SJCRH30 (cell line): ENCODE data around the gene GPC6. TPM values are rescaled to one million over a fixed set of nuclear protein-coding genes. Genes with fewer than 3 reads are reported as not detected.

Experiments used
- DNase-seq, 2 experiments: peaks; one replicate each; pipeline ENCODE4 v3.0.0-alpha.2; 2015 to 2020
- H3K27ac ChIP-seq: fragments of 250-450 bp; sonication (Bioruptor Pico); 2 replicates; pipeline ENCODE4 v1.5.1; 2020; ENCODE audit warnings: mild to moderate bottlenecking, moderate library complexity
- H3K27me3 ChIP-seq: fragments of 250-450 bp; sonication (Bioruptor Pico); 2 replicates; pipeline ENCODE4 v1.5.1; 2020; ENCODE audit warnings: mild to moderate bottlenecking, moderate library complexity
- H3K36me3 ChIP-seq: fragments of 250-450 bp; sonication (Bioruptor Pico); 2 replicates; pipeline ENCODE4 v1.5.1; 2020; ENCODE audit warnings: mild to moderate bottlenecking, moderate library complexity
- H3K4me1 ChIP-seq: fragments of 250-450 bp; sonication (Bioruptor Pico); 2 replicates; pipeline ENCODE4 v1.5.1; 2020; ENCODE audit warnings: mild to moderate bottlenecking, moderate library complexity
- H3K4me3 ChIP-seq: fragments of 250-450 bp; sonication (Bioruptor Pico); 2 replicates; pipeline ENCODE4 v1.5.1; 2020; ENCODE audit warnings: mild to moderate bottlenecking, moderate library complexity
- H3K9me3 ChIP-seq: fragments of 250-450 bp; sonication (Bioruptor Pico); replicated peaks from 2 replicates; pipeline ENCODE4 v1.5.1; 2020; ENCODE audit warnings: mild to moderate bottlenecking, moderate library complexity
- total RNA-seq: library from RNA; depleted of rRNA; stranded (reverse); fragments of >200 nt; shearing (Covaris generic); gene quantifications from 2 replicates; pipeline ENCODE4 v1.2.3, GENCODE V29; 2014

GPC6 gene
- total RNA-seq, 1 experiment from 2014 or later: 21.1 TPM

DNA sequence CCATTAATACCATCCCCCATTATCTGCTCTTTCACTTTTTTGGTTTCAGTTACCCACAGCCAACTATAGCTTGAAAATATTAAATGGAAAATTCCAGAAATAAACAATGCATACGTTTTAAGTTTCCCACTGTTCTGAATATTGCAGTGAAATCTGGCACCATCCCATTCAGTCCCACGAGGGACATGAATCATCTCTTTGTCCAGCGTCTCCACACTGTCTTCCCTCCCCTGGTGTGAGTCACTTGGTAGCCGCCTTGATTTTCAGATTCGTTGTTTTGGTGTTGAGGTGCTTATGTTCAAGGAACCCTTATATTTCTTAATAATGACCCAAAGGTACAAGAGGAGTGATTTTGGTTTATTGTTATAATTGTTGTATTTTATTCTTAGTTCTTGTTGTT lies 1006.8 kb downstream of the GPC6 start:
- no peak overlapping the region for H3K4me3 ChIP-seq
- no peaks in the 10 kb centered on the region for H3K9me3 ChIP-seq
- H3K27me3 ChIP-seq: no peaks in the 10 kb centered on the region
- H3K36me3 ChIP-seq: no peaks in the 10 kb centered on the region
- peaks cover 11% of the 10 kb centered on the region for H3K4me1 ChIP-seq
- peak overlapping the region; percentile 14; the same call in 1 of the 2 replicates for H3K27ac ChIP-seq
- DNase-seq: peak; percentile 55 to 69

DNA sequence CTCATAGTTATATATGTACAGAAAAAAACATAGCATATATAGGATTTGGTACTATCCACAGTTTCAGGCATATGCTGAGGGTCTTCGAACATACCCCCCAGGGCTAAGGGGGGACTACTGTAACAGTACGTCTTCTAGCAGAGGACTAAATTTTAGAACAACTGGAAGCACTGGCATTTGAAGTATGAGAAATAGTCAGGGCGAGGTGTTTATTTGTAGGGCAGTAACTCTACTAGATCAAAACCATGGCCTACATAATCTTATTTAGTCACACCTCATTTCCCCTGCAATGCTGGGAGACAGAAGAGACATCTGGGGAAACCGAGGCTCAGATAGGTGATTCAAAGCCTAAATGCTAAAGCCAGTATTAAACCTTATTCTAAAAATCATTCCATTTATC lies 1007.2 kb downstream of the GPC6 start:
- Histone ChIP-seq H3K27ac (peak overlapping the region; percentile 14; the same call in 1 of the 2 replicates), H3K27me3 (no peaks in the 10 kb centered on the region), H3K4me3 (no peak overlapping the region), H3K4me1 (peaks cover 11% of the 10 kb centered on the region), H3K36me3 (no peaks in the 10 kb centered on the region), H3K9me3 (no peaks in the 10 kb centered on the region)
- no peak for DNase-seq

DNA sequence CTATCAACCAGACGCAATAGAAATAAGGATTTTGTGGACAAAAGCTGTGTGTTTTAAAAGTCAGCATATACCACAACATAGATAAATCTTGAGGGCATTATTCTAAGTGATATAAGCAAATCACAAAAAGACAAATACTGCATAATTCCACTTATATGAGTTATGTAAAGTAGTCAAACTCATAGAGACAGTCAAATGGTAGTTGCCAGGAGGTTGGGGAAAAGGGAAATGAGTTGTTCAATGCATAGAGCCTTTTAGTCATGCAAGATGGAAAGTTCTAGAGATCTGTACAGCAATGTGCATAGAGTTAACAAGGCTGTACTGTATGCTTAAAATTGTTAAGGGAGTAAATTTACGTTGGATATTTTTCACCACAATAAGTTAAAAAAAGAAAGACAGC lies 1008.1 kb downstream of the GPC6 start:
- Histone ChIP-seq H3K27ac (no peak overlapping the region), H3K27me3 (no peaks in the 10 kb centered on the region), H3K36me3 (no peaks in the 10 kb centered on the region), H3K9me3 (no peaks in the 10 kb centered on the region), H3K4me3 (no peak overlapping the region), H3K4me1 (peaks cover 17% of the 10 kb centered on the region)
- DNase-seq: no peak

DNA sequence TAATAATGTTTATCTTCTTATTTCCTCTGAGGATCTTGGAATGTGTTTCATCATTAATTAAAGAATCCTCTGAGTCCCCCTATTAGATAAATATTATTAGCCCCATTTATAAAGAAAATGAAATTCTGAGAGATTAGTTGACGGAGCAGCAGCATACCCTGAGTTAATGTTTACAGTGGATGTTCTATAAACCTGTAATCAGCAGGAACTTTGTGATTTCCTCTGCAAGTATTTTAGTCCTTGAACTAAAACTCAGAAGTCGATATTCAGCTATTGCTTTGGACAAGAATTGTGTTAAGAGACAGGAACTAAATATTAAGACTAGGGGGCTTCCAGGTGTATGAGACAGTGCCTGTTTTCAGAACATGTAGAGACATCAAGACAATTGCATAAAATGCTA lies 1009.5 kb downstream of the GPC6 start:
- no peak overlapping the region for H3K27ac ChIP-seq
- H3K4me1 ChIP-seq: peaks cover 17% of the 10 kb centered on the region

DNA sequence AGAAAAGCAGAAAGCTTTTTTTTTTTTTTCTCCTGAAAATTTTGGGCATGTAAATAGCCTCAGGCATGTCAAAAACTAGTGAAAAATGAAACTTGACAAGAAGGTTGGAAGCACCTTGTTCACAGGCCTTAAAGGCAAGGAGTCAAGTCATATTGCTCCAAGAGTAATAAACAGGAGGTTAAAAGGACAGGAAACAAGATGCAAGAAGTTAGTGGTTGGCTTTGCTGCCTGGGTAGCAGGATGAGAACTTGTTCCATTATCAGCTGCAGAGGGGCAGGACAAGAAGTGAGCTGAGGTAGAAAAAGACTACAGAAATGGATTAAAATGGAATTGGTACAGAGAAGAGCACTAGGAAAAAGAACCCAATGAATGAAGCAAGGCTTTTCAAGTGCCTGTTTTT lies 1010.3 kb downstream of the GPC6 start:
- H3K4me1 ChIP-seq: peaks cover 17% of the 10 kb centered on the region
- H3K9me3 ChIP-seq: no peaks in the 10 kb centered on the region
- no peak for DNase-seq
- H3K36me3 ChIP-seq: no peaks in the 10 kb centered on the region
- no peak overlapping the region for H3K4me3 ChIP-seq
- H3K27ac ChIP-seq: no peak overlapping the region
- H3K27me3 ChIP-seq: no peaks in the 10 kb centered on the region

More for the DNA sequence above, 1009.5 kb downstream of the GPC6 start:
- no peak overlapping the region for H3K4me3 ChIP-seq
- no peaks in the 10 kb centered on the region for H3K27me3 ChIP-seq
- H3K36me3 ChIP-seq: no peaks in the 10 kb centered on the region
- no peaks in the 10 kb centered on the region for H3K9me3 ChIP-seq
- no peak for DNase-seq

DNA sequence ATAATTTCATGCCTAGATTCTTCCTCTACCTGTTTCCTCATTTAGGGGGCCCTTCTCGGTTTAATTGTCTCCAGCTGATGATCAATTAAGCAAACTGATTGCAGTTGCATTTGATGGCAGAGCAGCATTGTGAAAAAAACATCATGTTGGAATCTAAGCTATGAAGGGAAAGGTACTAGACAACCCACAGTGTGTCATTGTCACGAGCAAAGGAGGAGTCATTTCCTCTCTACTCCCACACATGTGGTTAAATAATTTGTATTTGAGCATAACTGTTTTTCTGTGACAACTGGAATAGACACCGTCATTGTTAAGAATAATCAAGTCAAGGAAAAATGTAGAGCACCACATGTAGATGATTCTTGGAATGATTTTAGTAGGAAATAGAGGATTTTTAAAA lies 1012.5 kb downstream of the GPC6 start:
- no peaks in the 10 kb centered on the region for H3K27me3 ChIP-seq
- H3K9me3 ChIP-seq: no peaks in the 10 kb centered on the region
- peaks cover 14% of the 10 kb centered on the region; the same call in 1 of the 2 replicates for H3K4me1 ChIP-seq
- no peak overlapping the region for H3K4me3 ChIP-seq
- no peaks in the 10 kb centered on the region for H3K36me3 ChIP-seq
- no peak for DNase-seq
- no peak overlapping the region for H3K27ac ChIP-seq

DNA sequence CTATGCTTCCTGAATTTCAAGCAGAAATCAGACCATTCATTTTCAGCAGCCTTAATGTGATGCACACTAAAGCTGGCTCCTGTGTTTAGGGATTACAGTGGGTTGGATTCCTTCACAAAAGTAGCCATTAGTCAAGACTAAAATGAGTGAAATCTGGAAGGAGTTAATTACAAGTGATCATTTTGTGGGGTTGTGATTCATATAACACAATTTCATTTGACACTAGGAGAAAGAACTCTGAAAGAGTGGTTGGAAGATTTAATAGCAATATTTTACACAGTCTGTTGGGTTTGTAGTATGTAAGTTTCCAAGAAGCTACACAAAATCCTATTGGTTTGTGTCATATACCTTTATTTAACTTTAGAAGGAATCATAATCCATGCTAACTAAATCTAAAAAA lies 1015.9 kb downstream of the GPC6 start:
- peaks cover 14% of the 10 kb centered on the region; the same call in 1 of the 2 replicates for H3K4me1 ChIP-seq
- no peaks in the 10 kb centered on the region for H3K36me3 ChIP-seq
- no peak overlapping the region for H3K4me3 ChIP-seq
- no peak for DNase-seq
- peaks cover 4% of the 10 kb centered on the region; the same call in 1 of the 2 replicates for H3K9me3 ChIP-seq
- H3K27ac ChIP-seq: no peak overlapping the region
- no peaks in the 10 kb centered on the region for H3K27me3 ChIP-seq

DNA sequence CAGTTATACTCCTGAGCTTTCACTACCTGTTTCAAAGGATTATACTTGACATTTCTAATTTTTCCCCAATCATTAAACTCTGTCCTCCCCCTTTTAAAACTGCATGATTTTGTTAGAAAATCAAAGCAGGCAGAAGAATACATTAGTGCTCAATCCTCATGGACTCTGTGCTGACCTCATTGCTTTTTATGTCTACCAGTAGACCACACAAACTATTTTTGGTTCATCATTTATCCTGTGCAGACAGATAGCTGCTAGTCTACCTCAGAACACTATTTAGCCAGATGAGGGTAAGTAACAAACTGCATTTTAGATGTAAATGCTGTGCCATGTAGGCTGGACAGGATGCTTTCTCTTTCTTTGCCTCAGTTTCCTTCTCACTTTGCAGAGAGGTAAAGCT lies 1016.9 kb downstream of the GPC6 start:
- peaks cover 4% of the 10 kb centered on the region; the same call in 1 of the 2 replicates for H3K9me3 ChIP-seq
- H3K27ac ChIP-seq: no peak overlapping the region
- DNase-seq: no peak

DNA sequence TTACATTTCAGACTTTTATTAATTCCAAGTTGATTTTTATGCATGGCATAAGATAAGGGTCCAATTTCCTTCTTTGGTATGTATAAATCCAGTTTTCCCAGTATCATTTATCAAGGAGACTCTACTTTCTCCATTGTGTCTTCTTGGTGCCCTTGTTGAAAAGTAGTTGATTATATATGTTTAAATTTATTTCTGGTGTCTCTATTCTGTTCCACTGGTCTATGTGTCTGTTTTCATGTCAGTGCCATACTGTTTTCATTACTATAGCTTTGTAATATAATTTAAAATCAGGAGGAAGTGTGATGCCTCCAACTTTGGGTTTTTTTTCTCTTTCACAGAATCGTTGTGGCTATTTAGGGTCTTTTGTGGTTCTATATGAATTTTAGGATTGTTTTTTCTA lies 1019.9 kb downstream of the GPC6 start:
- H3K27ac ChIP-seq: no peak overlapping the region
- no peaks in the 10 kb centered on the region for H3K27me3 ChIP-seq
- peaks cover 25% of the 10 kb centered on the region for H3K4me1 ChIP-seq
- peaks cover 4% of the 10 kb centered on the region; the same call in 1 of the 2 replicates for H3K9me3 ChIP-seq
- H3K4me3 ChIP-seq: no peak overlapping the region
- no peak for DNase-seq
- no peaks in the 10 kb centered on the region for H3K36me3 ChIP-seq

More for the DNA sequence above, 1016.9 kb downstream of the GPC6 start:
- Histone ChIP-seq H3K4me3 (no peak overlapping the region), H3K36me3 (no peaks in the 10 kb centered on the region), H3K4me1 (peaks cover 14% of the 10 kb centered on the region; the same call in 1 of the 2 replicates), H3K27me3 (no peaks in the 10 kb centered on the region)

DNA sequence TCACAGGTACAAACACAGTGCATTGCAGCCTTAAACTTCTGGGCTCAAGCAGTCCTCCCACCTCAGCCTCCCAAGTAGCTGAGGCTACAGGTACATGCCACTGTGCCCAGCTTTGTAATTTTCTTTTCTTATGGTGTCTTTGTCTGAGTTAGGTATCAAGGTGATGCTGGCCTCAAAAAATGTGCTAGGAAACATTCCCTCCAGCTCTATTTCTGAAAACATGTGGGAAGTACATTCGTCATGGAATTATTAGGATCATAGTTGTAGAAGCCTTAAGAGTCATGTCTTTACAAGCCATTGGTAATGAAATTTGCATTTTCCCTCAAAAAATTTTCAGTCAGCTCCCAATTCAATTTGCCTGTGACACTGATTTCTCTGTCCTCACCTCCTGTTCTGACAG lies 1021.3 kb downstream of the GPC6 start:
- Histone ChIP-seq H3K9me3 (peaks cover 4% of the 10 kb centered on the region; the same call in 1 of the 2 replicates), H3K36me3 (no peaks in the 10 kb centered on the region), H3K4me3 (no peak overlapping the region), H3K27ac (no peak overlapping the region), H3K27me3 (no peaks in the 10 kb centered on the region), H3K4me1 (peaks cover 34% of the 10 kb centered on the region)
- no peak for DNase-seq

DNA sequence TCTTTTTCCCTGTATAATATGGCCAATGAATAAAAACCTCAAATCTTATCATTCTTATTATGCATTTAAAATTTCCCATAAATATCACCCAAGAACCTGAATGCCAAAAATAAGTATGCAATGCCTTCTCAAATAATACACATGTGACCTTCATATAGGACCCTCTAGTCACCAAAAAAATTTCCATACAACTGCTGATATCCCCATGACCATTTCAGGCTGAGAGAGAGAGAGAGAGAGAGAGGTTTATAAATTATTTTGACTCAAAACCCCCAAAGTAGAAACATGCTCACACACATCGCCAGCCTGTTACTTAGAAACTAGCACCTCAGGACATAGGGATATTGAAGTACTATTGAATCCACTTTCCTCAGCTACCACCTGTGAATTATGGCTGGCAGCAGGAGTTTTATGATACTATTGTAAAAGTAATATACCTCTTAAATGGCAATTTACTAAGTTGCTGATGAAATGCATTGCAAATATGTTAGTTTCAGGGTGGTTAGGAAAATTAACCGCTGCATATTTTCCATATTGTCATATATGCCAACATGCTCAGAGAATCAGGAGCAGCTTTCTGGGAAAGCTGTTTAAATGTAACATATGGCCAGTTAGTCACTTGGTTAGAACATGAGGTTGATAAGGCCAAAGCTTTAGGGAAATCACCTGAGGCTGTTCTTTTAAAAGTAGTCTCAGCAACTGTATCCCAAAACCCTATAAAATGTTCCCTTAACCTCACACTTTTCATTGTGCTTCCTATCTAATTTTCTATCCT lies 1022.0 kb downstream of the GPC6 start:
- Histone ChIP-seq H3K9me3 (peaks cover 4% of the 10 kb centered on the region; the same call in 1 of the 2 replicates), H3K4me3 (no peak overlapping the region), H3K27me3 (no peaks in the 10 kb centered on the region), H3K36me3 (no peaks in the 10 kb centered on the region), H3K27ac (no peak overlapping the region), H3K4me1 (peaks cover 27% of the 10 kb centered on the region)
- DNase-seq: no peak

DNA sequence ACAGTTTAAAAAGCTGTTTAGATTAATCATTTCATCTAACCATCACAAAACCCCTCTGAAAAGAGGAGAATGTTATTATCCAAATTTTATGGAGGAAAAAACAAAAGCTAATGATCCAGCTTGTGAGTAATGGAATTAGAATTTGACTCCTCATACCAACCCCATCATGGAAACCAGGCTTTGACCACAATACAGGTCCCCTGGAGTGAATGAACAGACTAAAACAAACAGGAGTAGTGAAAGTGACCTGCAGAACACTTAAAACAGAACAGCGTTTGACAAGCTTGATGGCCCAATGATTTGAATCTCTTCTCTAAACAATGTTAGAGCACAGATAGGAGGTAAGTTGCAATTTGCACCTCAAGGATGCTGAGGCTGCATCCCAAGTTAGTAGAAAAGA lies 1022.9 kb downstream of the GPC6 start:
- peaks cover 4% of the 10 kb centered on the region; the same call in 1 of the 2 replicates for H3K9me3 ChIP-seq
- H3K4me1 ChIP-seq: peaks cover 26% of the 10 kb centered on the region
- no peak overlapping the region for H3K4me3 ChIP-seq
- DNase-seq: peak; percentile 24 to 51
- no peaks in the 10 kb centered on the region for H3K27me3 ChIP-seq
- no peak overlapping the region for H3K27ac ChIP-seq
- H3K36me3 ChIP-seq: no peaks in the 10 kb centered on the region

DNA sequence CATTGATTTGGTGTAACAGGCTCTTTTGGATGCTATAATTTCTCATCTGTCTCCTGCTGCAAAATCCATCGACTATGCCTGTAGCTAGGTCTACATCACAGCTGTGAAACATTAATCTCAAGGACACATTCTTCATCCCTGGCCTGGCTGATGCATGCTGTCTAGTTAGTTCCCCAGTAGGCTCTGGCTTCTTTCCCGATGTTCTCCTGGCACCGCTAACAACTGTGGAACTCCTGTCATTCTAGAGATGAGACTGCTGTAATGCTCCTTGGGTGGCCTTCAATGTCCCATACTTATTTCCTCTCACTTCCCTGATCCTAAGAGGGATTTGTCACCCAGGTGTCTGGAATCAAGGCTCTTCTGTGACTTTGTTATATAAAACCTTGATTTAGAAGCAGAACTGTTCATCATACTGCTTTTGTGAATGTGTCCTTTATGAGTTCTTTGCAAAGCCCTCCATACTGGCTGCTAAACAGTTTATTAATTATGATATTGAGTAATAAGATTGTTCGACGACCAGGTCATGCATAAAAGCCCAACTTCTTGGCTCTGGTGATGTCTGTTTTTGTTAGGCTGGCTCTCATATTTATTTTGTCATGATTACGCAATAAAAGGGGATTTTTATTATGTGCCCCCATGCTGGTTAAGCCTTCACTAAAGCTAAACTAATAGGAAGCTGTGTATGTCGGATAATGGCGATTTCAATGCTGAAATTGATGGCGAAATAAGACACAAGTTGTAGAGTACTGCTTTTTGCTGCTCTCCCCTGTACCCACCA lies 1025.4 kb downstream of the GPC6 start:
- no peak overlapping the region for H3K4me3 ChIP-seq
- peak overlapping the region; percentile 47 for H3K27ac ChIP-seq
- peak; percentile 84 to 90 for DNase-seq
- no peaks in the 10 kb centered on the region; the same call in 1 of the 2 replicates for H3K9me3 ChIP-seq
- peaks cover 26% of the 10 kb centered on the region for H3K4me1 ChIP-seq
- H3K36me3 ChIP-seq: no peaks in the 10 kb centered on the region
- no peaks in the 10 kb centered on the region for H3K27me3 ChIP-seq

DNA sequence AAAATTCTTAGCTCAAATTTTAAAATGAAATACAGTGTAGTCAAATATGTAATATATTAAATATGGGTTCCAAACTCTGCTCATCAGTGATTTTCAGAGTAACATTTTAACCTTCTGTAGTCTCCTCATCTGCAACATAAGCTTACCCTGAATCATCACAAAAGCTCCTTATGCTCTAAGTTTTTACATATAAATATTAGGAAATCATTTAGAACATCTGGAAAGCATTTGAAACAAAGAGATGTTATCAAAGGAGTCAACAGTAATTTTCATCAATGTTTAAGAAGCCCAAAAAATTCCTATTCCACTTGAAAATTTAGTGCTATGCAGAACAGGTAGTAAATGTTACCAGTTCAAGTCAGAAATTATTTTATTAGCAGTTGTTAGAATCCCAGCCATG lies 1028.1 kb downstream of the GPC6 start:
- no peaks in the 10 kb centered on the region for H3K27me3 ChIP-seq
- H3K36me3 ChIP-seq: no peaks in the 10 kb centered on the region
- no peak for DNase-seq
- H3K9me3 ChIP-seq: no peaks in the 10 kb centered on the region
- no peak overlapping the region for H3K4me3 ChIP-seq
- H3K4me1 ChIP-seq: peaks cover 18% of the 10 kb centered on the region
- no peak overlapping the region for H3K27ac ChIP-seq

DNA sequence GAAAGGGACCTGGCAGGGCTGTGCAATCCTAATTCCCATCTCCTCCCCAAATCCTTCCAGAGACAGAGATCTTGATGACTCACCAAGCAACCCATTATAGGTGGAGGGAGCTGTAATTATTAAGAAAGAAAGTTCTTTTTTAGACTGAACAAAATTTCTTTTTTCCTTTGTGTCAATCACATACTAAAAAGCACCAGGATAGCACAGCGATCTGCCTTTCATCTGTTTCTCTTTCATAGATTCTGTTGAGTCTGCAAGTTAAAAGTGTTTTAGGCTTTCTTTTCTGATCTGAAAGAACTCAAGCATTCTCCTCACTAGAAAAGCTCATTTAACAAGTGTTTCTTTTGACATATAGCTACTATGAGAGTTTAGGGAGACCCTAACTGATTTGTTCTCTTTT lies 1030.1 kb downstream of the GPC6 start:
- H3K4me3 ChIP-seq: no peak overlapping the region
- H3K27me3 ChIP-seq: no peaks in the 10 kb centered on the region
- no peak for DNase-seq
- no peak overlapping the region for H3K27ac ChIP-seq
- no peaks in the 10 kb centered on the region for H3K9me3 ChIP-seq
- peaks cover 8% of the 10 kb centered on the region for H3K4me1 ChIP-seq
- no peaks in the 10 kb centered on the region for H3K36me3 ChIP-seq
